Stimulated activated CD8-positive, alpha-beta memory T cell treated with anti-CD3 and anti-CD28 coated beads, Interleukin-12 subunit alpha, Interleukin-12 subunit beta, amount 100 ng/mL, for 24 hours (primary cell): ENCODE data around the gene NDST1.

Experiments
- DNase-seq: peaks from one replicate; pipeline ENCODE4 v3.0.0-alpha.2; 2020; ENCODE audit errors: extremely low read depth

NDST1 gene

GRCh38 chr5:150587856-150588595 lies 80.1 kb downstream of the NDST1 start:
- DNase-seq: no peak

- DNase-seq: no peak
Measured at GRCh38 chr5:150588596-150588890, 80.6 kb downstream of the NDST1 start.

GRCh38 chr5:150589862-150590601 lies 82.1 kb downstream of the NDST1 start:
- DNase-seq: no peak

GRCh38 chr5:150590979-150591695 lies 83.2 kb downstream of the NDST1 start:
- DNase-seq: no peak

DNA sequence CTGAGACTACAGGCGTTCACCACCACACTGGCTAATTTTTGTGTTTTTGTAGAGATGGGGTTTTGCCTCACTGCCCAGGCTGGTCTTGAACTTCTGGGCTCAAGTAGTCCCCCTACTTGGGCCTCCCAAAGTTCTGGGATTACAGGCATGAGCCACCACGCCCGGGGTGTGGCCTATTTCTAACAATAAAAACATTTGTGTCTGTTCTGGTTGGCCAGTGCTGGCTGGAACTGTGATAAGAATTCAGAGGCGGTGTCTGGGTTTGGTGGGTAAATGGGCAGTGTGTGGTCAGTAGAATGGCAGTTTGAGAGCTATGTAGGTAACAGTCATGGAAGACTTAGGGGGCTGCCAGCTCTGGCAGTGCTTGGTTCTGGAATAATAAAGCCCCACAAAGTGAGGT lies 85.7 kb downstream of the NDST1 start:
- no peak for DNase-seq

DNA sequence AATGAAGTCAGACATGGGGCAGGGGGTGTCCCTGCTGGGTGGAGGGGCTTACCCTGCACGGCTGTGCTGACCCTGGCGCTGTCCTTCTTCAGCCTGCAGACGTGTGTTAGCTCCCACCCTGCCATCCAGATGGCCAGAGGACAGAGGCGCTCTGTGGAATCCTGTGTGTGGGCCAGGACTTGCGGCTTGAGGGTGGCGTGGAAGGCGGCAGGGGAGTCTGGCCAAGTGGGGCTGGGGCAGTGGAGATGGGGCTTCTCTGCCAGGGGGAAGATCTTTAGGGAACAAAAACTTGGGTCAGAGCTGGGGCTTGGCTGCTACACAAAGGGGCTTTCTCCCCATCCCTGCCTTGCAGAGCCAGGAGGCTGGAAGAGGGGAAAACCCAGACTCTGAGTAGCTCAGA lies 86.1 kb downstream of the NDST1 start:
- no peak for DNase-seq

GRCh38 chr5:150595466-150596031 lies 87.6 kb downstream of the NDST1 start:
- no peak for DNase-seq

DNA sequence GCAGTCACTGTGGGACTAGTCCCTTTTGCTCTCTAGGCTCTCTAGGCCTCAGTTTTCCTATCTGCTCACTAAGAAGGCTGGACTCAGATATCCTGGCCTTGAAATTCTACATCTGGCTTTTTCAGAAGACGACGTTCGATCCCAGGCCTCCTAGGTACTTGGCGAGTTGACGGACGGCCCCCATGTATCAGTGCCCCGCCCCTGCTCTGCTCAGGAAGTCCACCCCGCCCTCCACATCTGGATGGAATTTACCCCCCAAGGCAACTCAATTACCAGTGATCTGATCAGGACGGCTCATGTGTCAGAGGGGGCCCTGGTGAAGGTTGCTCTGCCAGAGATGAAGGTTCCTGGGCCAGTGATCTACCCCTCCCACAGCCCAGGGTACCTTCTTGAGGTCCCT lies 88.4 kb downstream of the NDST1 start:
- no peak for DNase-seq

GRCh38 chr5:150596826-150597225 lies 88.9 kb downstream of the NDST1 start:
- DNase-seq: no peak

DNA sequence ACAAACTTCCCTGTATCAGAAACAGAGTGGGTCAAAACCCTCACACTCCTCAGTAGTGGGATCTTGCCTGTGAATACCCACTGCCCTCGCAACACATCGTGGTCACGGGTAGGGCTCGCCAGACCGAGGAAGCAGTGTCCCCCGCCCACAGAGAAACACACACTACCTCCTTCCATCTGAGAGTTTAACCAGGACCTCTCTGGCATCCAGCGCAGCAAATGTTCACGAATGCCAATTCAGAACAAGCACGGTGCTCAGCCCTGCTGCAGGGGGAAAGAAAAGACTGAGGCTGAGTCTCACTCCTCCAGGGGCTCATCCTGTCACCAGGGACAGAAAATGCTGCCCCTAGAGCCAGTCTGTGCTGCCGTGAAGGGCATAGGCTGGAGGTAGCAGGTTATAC lies 90.1 kb downstream of the NDST1 start:
- no peak for DNase-seq

DNA sequence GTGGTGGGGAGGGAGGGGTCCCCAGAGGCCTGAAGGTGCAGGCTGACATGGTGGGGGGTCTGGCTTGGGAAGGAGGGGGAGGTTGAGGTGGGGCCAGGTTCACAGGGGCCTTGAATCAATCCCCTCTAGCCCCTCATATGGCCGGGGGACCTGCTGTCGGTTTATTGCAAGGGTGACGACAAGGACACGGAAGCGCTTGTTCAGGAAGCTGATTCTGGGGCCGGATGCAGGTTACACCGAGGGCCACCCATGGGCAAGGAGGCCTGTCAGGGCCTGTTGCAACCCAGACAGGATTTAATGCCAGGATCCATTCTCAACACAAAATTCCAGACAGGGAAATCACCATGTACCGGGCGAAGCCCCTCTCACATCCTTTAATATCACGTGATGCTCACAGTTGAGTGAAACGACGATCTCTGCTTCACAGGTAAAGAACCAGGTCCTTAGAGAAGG lies 90.9 kb downstream of the NDST1 start:
- DNase-seq: no peak

DNA sequence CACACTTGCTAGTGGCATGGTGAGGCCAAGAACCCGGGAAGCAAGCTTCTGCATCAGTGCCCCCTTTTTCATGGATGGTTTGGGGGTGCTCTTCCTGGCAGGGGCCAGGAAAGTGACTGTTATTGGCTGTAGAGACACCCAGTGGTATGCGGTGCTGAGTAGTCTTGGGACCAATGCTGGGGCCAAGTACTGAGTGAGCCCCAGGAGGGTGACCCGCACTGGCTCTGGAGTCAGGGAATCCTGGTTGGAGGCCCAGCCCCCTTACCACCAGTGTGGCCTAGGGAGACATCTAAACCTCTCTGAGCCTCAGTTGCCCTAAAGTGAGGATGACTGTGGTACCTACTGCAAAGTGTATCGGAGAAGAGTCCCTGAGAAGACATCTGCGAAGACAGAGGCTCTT lies 91.3 kb downstream of the NDST1 start:
- no peak for DNase-seq

- DNase-seq: no peak
Measured at GRCh38 chr5:150599917-150600511, 92.1 kb downstream of the NDST1 start.

GRCh38 chr5:150600616-150601490 lies 92.9 kb downstream of the NDST1 start:
- no peak for DNase-seq

GRCh38 chr5:150601491-150602345 lies 93.8 kb downstream of the NDST1 start:
- DNase-seq: no peak

DNA sequence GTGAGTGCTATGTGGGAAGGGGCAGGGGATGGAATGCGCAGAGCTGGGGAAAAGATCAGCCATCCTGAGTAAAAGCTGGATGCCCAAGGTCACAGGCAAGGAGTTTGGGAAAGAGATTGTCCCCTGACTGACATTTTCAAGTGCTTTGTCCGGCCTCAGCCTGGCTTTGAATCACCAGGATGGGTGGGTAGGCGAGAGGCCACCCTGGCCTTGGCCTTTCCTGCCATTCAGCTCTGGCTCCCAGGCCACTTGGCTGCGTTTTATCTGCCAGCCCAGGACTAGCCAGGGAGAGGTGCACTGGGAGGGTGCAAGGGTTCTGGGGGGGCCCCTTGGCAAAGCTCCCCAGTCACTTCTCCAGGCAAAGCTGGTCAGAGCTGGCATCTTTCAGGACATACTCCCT lies 95.1 kb downstream of the NDST1 start:
- DNase-seq: no peak

DNA sequence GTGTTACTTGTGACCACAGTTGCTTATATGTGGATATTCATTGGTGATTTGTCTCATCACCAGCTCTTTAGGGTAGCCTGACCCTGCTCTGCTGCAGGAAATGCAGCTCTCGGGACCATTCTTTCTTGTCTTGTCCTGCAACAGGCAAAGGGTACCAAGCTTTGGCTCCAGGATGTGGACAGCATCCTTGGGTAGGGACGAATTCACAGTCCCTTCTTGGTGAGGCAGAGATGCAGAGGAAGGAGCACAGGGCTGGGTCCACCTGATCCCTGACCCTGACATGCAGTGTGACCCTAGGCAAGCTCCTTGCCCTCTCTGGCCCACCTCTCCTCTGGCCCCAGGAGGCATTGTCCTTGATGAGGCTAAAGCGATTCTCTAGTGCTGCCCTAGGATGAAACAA lies 95.6 kb downstream of the NDST1 start:
- DNase-seq: no peak

DNA sequence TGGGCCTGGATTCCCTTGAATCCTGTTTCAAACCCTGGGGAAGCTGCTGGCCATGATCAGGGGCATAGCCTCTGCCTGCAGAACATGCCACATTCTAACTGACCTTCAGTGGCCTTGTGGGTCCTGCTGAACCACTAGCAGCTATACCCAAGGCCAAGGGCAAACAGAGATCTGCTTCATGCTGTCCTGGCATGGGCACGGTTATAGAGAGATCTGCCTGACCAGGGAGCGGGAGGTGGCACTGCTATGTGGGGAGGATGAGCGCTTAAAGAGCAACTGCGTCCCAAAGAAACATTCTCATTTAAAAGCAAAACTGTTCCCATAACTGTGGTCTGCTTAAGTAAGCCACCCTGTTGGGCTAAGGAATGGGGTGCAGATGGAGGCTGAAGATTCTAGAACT lies 96.1 kb downstream of the NDST1 start:
- DNase-seq: no peak

- DNase-seq: no peak
Measured at GRCh38 chr5:150604894-150605440, 97.0 kb downstream of the NDST1 start.

DNA sequence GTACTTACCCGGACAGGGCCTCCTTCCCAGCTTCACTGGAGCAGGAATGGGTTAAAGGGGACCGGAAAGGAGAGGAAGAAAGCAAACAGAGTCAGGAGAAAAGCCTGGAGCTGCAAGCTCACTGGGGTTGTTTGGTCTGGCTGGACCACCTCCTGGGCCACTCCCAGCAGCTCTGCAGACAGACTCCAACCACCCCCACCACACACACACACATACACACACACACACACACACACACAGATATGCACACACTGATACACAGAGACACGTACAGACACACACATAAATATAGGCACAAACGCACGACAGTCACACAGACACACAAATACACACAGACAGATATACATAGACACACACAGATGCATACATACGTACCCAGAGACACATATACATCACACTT lies 97.6 kb downstream of the NDST1 start:
- no peak for DNase-seq
